Peyer's patch (tissue), 4 donors: ENCODE results near the gene RTP3.

Experiments
- CTCF ChIP-seq, 6 experiments: fragments of 450-650 bp in 4 of 6; fragments of 200-600 bp in 2 of 6; sonication (generic) in 1 of 6; IDR thresholded peaks; one replicate each; pipeline ENCODE4 v1.5.1; 2017 to 2019; ENCODE audit warnings: antibody characterized with exemption in 6 of 6, mild to moderate bottlenecking in 3 of 6, moderate library complexity in 1 of 6
- POLR2A ChIP-seq, 2 donors: fragments of 450-650 bp; IDR thresholded peaks; one replicate each; pipeline ENCODE4 v1.5.1; 2017; ENCODE audit warnings: antibody characterized with exemption in 2 of 2, mild to moderate bottlenecking in 2 of 2, moderate library complexity in 2 of 2

- TF ChIP-seq CTCF (IDR thresholded peaks at IDR 0.05) (no peak), POLR2A (IDR thresholded peaks at IDR 0.05) (no peak)
Observed at GRCh38 chr3:46455231-46456115, 42.3 kb upstream of the RTP3 start.
